AG10803 (cell line): ENCODE measurements around the gene FUS.
"Not testable (repeated sequence)": the region's sequence is repeated elsewhere in the genome, so short reads cannot be mapped to it uniquely, and the experiment has no call there.

ENCODE experiments used
- DNase-seq: peaks from one replicate; pipeline ENCODE4 v3.0.0; 2010; ENCODE audit warnings: low read depth
- H3K4me3 ChIP-seq: 2 replicates; pipeline ENCODE4 v1.5.1; 2011; ENCODE audit warnings: mild to moderate bottlenecking, low read length, control low read depth
- CTCF ChIP-seq: conservative IDR thresholded peaks from 2 replicates; pipeline ENCODE4 v1.5.1; 2011; ENCODE audit warnings: mild to moderate bottlenecking, low read length, control low read depth, inconsistent platforms

FUS gene

GRCh38 chr16:31133046-31133501, 46.9 kb upstream of the FUS start:
- DNase-seq = no peak
- no peak for TF ChIP-seq CTCF
- no peak overlapping the region for H3K4me3 ChIP-seq

GRCh38 chr16:31134091-31134571, 45.8 kb upstream of the FUS start:
- TF ChIP-seq CTCF = no peak
- DNase-seq = no peak
- no peak overlapping the region for H3K4me3 ChIP-seq

GRCh38 chr16:31134625-31135534, 45.1 kb upstream of the FUS start:
- peak; percentile 9 for DNase-seq
- no peak overlapping the region for H3K4me3 ChIP-seq
- no peak for TF ChIP-seq CTCF

- no peak for TF ChIP-seq CTCF
- no peak within 1 kb of the TSS for H3K4me3 ChIP-seq
- no peak for DNase-seq
Measured at GRCh38 chr16:31135535-31136286, 44.2 kb upstream of the FUS start, which contains the start of gene PRSS8. TSS of gene PRSS8 (minus strand) at chr16:31135727. CDS start at chr16:31135498, 229 bp downstream.

- H3K4me3 ChIP-seq = no peak overlapping the region
- TF ChIP-seq CTCF = no peak
- no peak for DNase-seq
Measured at GRCh38 chr16:31136287-31136662, 43.7 kb upstream of the FUS start.

- DNase-seq, H3K4me3 ChIP-seq: not testable (repeated sequence)
Measured at GRCh38 chr16:31136822-31137499, 43.0 kb upstream of the FUS start.
